Measurements from ENCODE around the gene ERCC2.
A peak's percentile ranks its signal among the peaks of the same experiment; 100 is the strongest.

The ERCC2 gene

GRCh38 chr19:45404557-45405434, 34.4 kb upstream of the ERCC2 start, which contains the start of gene PPP1R13L:
TSS of gene PPP1R13L (minus strand) at chr19:45405069. CDS start at chr19:45398318, 6,751 bp downstream.
- H3K27ac ChIP-seq = peak within 1 kb of the TSS; percentile 99
- TF ChIP-seq CTCF (conservative IDR thresholded peaks at IDR 0.05) = no peak

- peak overlapping the region; percentile 99 for H3K27ac ChIP-seq
- TF ChIP-seq CTCF (conservative IDR thresholded peaks at IDR 0.05) = peak; percentile 76
These were observed 33.6 kb upstream of the ERCC2 start for GRCh38 chr19:45403781-45404556.

- H3K27ac ChIP-seq = no peak overlapping the region
- TF ChIP-seq CTCF (conservative IDR thresholded peaks at IDR 0.05) = no peak
These were observed 32.9 kb upstream of the ERCC2 start for GRCh38 chr19:45403272-45403671.

- H3K27ac ChIP-seq = no peak overlapping the region
- TF ChIP-seq CTCF (conservative IDR thresholded peaks at IDR 0.05) = 0 out of 2 replicates have a peak, but pooled peaks have one; percentile 17
These were observed 32.1 kb upstream of the ERCC2 start for GRCh38 chr19:45402298-45403061.

- TF ChIP-seq CTCF (conservative IDR thresholded peaks at IDR 0.05) = no peak
- H3K27ac ChIP-seq = no peak overlapping the region
These were observed 31.4 kb upstream of the ERCC2 start for GRCh38 chr19:45401815-45402214.

GRCh38 chr19:45400192-45400591, 29.8 kb upstream of the ERCC2 start:
- no peak overlapping the region for H3K27ac ChIP-seq
- no peak for TF ChIP-seq CTCF (conservative IDR thresholded peaks at IDR 0.05)

All from VCaP (cell line).